Fibroblast of villous mesenchyme (primary cell): Measurements from ENCODE around the gene EZH2. TPM values are rescaled to one million over a fixed set of nuclear protein-coding genes. Genes with fewer than 3 reads are reported as not detected.

Source experiments
- DNase-seq: peaks from one replicate; pipeline ENCODE4 v3.0.0-alpha.2; 2010; ENCODE audit warnings: low read depth
- H3K4me3 ChIP-seq: 2 replicates; pipeline ENCODE4 v1.5.1; 2011; ENCODE audit warnings: low read depth, mild to moderate bottlenecking, low read length
- total RNA-seq: library from RNA; depleted of rRNA; stranded (reverse); fragments of >200 nt; gene quantifications from 2 replicates; pipeline ENCODE4 v1.2.3, GENCODE V29; 2012
- TF ChIP-seq, protein P1 (sequence below): IDR thresholded peaks from 2 replicates; pipeline ENCODE4 v1.5.1; 2012; ENCODE audit warnings: low read depth, mild to moderate bottlenecking, low read length; ENCODE audit not compliant: insufficient read depth

The EZH2 gene
- total RNA-seq, 1 donor: 12.1 TPM

GRCh38 chr7:148800677-148801076 is 83.4 kb downstream of the EZH2 start:
- TF ChIP-seq, protein P1, sequence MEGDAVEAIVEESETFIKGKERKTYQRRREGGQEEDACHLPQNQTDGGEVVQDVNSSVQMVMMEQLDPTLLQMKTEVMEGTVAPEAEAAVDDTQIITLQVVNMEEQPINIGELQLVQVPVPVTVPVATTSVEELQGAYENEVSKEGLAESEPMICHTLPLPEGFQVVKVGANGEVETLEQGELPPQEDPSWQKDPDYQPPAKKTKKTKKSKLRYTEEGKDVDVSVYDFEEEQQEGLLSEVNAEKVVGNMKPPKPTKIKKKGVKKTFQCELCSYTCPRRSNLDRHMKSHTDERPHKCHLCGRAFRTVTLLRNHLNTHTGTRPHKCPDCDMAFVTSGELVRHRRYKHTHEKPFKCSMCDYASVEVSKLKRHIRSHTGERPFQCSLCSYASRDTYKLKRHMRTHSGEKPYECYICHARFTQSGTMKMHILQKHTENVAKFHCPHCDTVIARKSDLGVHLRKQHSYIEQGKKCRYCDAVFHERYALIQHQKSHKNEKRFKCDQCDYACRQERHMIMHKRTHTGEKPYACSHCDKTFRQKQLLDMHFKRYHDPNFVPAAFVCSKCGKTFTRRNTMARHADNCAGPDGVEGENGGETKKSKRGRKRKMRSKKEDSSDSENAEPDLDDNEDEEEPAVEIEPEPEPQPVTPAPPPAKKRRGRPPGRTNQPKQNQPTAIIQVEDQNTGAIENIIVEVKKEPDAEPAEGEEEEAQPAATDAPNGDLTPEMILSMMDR: no peak
- no peak overlapping the region for H3K4me3 ChIP-seq
- DNase-seq: no peak

GRCh38 chr7:148799893-148800555 is 84.1 kb downstream of the EZH2 start:
- DNase-seq: no peak
- TF ChIP-seq, protein P1: no peak
- H3K4me3 ChIP-seq: no peak overlapping the region

- TF ChIP-seq, protein P1: no peak
- H3K4me3 ChIP-seq: no peak overlapping the region
- no peak for DNase-seq
Measured at GRCh38 chr7:148796841-148797240, 87.2 kb downstream of the EZH2 start.

DNA sequence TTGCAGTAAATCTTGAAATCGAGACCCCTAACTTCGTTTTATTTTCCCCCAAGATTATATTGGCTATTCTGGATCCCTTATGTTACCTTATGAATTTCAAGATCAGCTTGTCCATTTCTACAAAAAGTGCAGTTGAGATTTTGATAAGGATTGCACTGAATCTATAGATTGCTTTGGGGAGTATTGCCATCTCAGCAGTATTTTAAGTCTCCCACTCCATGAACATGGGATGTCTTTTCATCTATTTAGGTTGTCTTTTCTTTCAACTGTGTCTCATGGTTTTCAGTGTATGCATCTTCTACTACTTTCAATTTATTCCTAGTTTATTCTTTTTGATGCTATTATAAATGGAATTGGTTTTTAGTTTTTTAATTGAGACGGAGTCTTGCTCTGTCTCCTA is 89.6 kb downstream of the EZH2 start:
- no peak for DNase-seq
- H3K4me3 ChIP-seq: no peak overlapping the region
- TF ChIP-seq, protein P1: no peak

GRCh38 chr7:148793590-148793989 is 90.5 kb downstream of the EZH2 start:
- TF ChIP-seq, protein P1: no peak
- no peak overlapping the region for H3K4me3 ChIP-seq
- DNase-seq: no peak

GRCh38 chr7:148791546-148791945 is 92.5 kb downstream of the EZH2 start:
- H3K4me3 ChIP-seq: no peak overlapping the region
- TF ChIP-seq, protein P1: no peak
- DNase-seq: no peak

DNA sequence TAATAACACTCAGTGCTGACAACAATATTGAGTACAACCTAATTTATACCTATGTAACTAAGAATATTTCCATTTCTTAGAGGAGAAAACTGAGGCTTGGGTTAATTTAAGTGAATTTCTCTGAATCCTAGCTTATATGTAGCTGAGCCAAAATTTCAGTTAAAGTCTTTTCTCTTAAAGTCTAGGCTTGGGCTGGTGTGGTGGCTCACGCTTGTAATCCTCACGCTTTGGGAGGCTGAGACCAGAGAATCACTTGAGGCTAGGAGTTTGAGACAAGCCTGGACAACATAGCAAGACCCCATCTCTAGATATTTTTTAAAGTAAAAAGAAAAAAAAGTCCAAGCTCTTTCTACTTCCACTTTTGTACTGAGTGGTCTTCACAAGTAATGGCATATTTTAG is 93.2 kb downstream of the EZH2 start:
- no peak overlapping the region for H3K4me3 ChIP-seq
- DNase-seq: no peak

More for the DNA sequence above, 93.2 kb downstream of the EZH2 start:
- TF ChIP-seq, protein P1: no peak
